Muscle of arm (tissue), 12 donors: ENCODE results near the gene IREB2. TPM values are rescaled to one million over a fixed set of nuclear protein-coding genes. Genes with fewer than 3 reads are reported as not detected.
"Not testable (repeated sequence)": the region's sequence is repeated elsewhere in the genome, so short reads cannot be mapped to it uniquely, and the experiment has no call there.

Experiments
- DNase-seq: peaks from one replicate; pipeline ENCODE4 v3.0.0-alpha.2; 2013
- polyA plus RNA-seq, 12 donors: library from polyadenylated mRNA; unstranded; fragments of 120-200 nt; gene quantifications; one replicate each; pipeline ENCODE4 v1.2.1, GENCODE V29; 2013; ENCODE audit not compliant: insufficient read length in 12 of 12

Gene IREB2
- polyA plus RNA-seq, 12 donors, result 38.3 to 218 (median 46.7) TPM

DNA sequence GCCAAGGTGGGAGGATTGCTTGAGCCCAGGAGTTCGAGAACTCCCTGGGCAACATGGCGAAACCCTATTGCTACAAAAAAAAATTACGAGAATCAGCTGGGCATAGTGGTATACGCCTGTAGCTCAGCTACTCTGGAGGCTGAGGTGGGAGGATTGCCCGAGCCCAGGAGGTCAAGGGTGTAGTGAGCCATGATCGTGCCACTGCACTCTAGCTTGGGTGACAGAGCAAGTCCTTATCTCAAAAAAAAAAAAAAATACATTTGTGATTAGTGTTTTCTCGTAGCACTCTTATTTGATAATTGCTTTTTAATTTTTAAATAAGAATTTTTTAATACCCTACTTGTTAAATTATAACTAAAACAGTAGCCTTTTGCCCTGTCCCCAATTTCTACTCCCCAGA lies 18.4 kb downstream of the IREB2 start:
- DNase-seq, result no peak

DNA sequence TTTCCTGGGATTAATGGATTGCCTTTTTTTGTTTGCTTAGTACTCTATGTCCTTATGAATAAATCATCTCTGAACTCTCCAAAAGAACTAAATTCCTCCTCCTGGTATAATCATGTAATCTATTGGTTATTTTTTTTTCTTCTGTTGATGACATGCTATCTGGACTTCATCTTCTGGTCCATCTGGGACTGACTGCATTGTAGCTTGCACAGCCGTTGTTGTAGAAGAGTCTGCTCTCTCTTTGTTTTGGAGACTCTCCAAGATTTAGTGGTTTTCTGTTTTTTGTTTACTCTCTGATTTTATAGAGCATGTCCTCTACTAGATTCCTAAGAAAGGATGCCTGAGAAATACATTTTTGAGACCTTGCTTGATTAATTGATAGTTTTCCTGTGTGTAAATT lies 19.1 kb downstream of the IREB2 start:
- no peak for DNase-seq

DNA sequence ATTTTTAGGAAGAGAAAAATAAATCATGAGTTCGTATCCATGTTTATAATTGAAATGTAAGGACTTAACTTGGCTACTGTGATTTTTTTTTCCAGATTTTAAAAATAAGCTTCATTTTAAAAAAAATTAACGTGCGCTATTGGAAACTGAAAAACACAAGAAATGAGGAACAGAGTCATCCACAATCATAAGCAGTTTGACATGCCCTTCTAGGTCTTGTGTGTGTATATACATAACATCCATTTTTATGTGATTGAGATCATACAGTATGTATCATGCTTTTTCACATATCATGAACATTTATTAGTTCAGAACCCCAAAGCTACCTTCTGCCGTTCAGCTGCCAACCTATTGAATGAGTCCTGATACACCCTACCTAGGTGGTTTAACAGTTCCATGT lies 22.7 kb downstream of the IREB2 start:
- DNase-seq, result no peak

DNA sequence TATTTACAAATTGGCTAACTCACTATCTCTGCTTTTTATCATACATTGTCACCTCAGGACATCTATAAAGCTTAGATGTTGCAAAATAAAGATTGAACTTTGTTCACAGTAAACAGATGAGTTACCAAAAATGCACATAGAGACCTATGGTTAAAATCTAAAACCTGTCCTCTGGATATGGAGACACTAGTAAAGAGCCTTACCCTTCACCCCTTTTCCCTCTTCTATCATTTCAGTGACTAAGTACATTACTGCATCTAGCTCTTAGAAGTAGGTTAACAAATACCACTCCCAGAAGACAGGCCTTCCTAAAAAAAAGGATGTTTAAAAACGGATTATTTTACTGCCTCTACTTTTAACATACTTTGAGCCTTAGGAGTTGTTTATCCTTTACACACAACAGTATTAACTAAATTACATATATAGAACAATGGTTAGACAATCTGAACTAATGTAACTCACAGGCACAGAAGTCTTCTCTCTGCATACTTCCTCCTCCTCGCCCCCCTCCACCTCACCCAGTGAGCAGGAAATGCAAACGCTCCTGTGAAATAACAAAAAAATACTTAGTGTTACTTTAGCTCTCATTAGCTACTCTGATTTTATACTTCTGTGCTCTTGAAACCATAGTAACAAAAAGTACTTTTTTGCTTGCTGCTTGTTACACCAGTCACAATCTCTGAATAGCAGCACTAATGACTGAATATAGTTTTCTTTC lies 23.3 kb downstream of the IREB2 start:
- DNase-seq, result no peak

DNA sequence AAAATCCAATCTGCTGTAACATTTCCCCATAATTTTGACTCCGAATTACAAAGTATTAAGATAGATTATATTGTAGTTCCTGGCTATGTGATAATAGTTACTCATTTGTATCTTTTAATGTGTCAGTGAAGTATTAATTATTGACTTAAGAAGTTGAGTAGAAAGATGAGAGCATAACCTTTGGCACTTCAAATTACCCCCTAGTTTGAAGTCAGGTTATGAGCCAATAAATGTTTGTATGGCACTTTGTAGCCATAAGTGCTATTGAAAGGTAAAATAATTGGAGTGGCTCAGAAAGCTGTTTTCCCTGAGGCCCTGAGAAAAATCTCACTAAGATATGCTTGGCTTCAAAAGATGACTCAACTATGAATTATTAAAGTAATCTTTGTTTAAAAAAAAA lies 31.0 kb downstream of the IREB2 start:
- DNase-seq, result no peak

DNA sequence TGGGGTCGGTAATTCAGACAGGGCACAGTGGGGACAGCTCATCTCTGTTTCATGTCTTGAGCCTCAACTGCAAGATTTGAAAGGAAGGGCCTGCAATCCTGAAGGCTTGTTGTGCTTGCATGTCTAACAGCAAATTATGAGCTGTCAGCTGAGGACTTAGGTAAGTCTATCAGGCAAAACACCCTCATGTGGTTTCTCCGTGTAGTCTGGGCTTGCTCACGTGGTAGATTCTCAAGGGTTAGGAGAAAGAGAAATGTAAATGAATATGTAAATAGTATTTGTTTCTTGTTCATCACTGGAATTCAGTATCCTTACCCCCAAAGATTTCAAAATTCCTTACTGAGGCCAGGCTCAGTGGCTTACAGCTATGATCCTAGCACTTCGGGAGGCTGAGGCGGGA lies 39.3 kb downstream of the IREB2 start:
- no peak for DNase-seq

DNA sequence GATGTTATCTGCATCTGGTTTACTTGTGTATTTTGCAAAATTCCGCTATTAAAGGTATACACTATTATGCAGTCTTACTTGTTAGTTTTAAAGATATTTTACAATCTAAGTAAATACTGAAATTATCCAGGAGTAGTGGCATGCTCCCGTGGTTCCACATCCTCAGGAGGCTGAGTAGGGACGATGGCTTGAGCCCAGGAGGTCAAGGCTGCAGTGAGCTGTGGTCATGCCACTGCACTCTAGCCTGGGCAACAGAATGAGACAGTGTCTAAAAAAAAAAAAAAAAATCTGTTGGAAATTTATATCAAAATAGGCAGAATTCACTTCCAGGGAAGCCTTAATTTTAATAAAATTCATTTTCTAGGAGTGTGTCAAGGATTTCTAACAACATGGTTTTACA lies 41.6 kb downstream of the IREB2 start:
- DNase-seq, result no peak

DNA sequence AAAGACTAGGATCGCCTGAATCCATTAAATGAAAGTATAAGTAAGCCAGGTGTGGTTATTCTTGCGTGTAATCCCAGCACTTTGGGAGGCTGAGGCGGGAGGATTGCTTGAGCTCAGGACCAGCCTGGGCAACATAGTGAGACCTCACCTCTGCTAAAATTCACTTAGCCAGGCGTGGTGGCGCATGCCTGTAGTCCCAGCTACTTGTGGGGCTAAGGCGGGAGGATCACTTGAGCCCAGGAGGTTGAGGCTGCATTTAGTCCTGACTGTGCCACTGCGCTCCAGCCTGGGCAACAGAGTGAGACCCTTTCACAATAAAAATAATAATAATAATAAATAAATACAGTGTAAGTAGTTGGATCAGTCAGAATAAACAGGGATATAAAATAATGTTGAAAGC lies 43.9 kb downstream of the IREB2 start:
- no peak for DNase-seq

DNA sequence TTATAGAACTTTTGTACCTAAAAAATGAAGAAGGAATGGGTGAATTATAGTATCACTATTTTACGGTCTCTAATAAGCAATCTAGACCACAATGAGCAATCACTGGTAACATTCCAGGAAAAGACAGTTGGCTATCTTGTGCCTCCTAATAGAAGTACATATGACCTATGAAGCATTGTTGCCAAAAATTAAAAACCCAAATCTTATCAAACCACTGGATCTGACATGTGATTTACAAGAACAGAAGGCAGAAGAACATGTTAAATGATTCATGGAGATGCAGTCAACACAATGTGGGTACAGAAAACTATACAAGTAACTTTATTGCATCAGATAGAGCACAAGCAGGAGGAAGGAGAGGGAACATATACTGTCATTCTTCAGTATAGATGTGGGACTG lies 54.9 kb downstream of the IREB2 start:
- DNase-seq, result no peak

DNA sequence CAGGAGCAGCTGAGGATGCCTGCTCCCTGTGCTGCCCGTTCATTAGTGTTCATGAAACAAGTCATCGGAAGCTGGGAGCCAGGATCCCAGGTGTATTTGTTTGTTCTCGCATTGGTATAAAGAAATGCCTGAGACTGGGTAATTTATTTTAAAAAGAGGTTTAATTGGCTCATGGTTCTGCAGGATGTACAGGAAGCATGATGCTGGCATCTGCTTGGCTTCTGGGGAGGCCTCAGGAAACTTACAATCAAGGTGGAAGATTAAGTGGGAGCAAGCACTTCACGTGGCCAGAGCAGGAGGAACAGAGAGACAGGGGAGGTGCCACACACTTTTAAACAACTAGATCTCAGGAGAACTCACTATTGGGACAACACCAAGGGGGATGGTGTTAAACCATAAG lies 63.8 kb downstream of the IREB2 start:
- DNase-seq, result no peak

DNA sequence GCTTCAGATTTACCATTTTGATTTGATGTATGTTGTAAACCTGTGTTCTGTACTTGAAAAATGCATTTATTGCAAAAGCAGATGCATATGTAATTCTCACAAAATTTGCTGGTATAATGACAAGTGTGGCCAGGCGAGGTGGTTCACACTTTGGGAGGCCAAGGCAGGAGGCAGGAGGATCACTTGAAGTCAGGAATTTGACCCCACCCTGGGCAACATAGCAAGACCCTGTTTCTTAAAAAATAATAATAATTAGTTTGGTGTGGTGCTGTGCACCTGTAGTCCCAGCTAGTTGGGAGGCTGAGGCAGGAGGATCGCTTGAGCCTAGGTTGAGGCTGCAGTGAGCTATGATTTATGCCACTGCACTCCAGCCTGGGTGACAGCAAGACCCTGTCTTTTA lies 64.6 kb downstream of the IREB2 start:
- DNase-seq, result no peak

DNA sequence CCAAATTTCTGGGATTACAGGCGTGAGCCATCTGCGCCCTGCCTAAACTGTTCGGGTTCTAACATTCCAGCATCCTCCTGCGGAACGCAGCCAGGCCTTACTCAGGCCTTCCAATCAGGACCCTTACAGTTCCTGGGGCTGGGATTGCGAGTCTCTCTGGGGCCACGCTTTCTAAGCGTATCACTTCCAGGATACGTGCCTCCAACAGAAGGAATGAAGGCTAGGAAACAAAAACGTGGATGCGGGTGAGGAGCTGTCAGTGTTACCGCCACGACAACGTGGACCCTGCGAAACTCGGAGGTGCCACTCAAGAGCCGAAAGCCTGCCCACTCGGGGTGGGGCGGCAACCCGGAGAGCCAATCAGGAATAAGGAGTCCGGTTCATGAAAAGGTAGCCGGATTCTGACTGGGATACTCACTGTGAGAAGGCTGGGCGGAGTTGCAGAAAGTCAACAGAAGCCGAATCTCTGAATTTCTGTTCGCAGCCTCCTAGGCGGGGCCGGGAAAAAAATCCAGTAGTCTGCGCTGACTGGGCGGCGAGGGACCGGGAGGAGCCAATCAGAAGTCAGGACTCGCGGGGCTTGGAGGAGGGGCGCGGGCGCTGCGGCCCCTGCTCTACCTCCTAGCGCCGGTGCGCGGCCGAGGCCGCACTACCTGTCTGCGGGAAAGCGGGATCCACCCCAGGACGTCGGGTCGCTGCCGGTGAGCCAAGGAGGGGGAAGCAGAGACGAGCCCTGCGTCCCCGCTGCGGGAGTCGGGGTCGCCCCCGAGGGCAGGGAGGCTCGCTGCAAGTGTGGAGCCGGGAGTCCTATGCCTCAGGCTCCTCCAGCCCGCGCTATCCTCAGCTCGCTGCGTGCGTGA lies 69.2 kb downstream of the IREB2 start, which contains the start of gene HYKK:
TSS of gene HYKK (plus strand) at position 607 of the 860 bp plus-strand sequence. CDS start 5,512 bp downstream, outside the sequence.
- peak; percentile 95 for DNase-seq

DNA sequence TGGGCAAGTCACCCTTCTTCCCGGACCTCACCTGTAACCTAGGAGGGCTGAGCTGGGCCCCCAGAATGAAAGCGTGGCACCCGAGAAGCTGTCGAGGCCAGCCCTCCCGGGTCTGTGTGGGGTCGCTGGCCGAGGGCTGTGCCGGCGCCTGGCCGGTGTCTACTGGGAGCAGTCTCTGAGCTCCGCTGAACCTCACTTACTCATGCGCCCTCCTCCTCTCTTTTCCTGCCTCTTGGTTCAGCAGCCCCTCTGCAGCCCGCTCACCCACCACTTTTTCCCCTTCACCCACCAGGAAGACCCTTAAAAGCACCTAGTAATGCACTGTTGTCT lies 69.8 kb downstream of the IREB2 start:
- DNase-seq, result no peak

DNA sequence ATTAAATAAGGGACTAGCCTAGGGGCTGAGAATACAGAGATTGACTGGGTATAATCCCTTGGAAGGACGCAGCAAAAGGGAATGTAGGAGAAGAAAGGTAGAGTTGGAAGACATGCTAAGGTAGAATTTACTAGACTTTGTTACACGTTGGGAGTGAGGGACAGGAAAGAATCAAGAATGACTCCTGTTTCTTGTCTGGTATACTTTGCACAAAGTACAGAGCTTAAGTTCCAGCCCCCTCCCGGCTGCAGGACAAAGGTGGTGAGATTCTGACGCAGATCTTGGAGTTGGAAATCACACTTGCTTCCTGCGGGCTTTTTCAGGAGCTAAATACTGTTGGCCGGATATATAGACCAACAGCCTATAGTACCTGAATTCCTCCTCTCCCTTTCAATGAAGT lies 70.3 kb downstream of the IREB2 start:
- DNase-seq, result no peak

DNA sequence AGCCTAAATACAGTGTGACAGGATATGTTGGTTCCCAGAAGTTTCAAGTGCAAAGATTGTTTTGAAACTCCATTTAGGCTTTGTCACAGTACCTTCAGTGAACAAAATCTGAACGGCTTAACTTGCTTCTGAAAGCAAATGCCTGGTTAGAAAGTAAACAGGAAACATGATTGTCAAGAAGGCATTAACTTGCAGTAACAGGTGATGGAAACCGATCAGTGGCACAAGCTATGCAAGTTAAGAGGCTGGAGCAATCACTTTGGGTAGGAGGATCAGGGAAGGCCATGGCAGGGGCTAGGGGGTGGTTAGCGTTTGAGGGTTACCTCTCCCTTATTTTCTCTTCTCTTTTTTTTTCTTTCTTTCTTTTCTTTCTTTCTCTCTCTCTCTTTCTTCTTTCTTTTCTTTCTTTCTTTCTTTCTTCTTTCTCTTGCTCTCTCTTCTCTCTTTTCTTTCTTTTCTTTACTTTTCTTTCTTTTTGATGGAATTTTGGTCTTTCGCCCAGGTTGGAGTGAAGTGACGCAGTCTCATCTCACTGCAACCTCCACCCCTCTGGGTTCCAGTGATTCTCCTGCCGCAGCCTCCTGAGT lies 71.8 kb downstream of the IREB2 start:
- no peak for DNase-seq

DNA sequence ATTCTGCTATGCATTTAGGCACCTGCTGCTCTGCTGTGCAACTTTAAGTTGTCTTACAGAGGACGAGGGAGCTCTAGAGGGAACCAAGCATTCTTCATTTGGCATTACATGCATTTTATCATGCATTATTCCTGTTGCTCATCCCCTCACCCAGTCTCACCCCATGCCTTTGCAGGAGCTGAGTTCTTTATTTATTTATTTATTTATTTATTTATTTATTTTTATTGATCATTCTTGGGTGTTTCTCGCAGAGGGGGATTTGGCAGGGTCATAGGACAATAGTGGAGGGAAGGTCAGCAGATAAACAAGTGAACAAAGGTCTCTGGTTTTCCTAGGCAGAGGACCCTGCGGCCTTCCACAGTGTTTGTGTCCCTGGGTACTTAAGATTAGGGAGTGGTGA lies 82.0 kb downstream of the IREB2 start:
- not testable (repeated sequence) for DNase-seq

DNA sequence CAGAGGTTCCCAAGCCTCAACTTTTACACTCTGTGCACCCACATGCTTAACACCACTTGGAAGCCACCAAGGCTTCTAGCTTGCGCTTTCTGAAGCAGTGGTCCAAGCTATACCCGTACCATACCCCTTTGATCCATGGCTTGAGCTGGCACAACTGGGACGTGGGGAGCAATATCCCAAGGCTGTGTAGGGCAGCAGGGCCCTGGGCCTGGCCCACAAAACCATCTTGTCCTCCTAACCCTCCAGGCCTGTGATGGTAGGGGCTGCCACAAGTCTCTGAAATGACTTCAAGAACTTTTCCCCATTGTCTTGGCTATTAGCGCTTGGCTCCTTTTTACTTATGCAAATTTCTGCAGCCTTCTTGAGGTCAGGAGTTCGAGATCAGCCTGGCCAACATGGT lies 86.2 kb downstream of the IREB2 start:
- no peak for DNase-seq

DNA sequence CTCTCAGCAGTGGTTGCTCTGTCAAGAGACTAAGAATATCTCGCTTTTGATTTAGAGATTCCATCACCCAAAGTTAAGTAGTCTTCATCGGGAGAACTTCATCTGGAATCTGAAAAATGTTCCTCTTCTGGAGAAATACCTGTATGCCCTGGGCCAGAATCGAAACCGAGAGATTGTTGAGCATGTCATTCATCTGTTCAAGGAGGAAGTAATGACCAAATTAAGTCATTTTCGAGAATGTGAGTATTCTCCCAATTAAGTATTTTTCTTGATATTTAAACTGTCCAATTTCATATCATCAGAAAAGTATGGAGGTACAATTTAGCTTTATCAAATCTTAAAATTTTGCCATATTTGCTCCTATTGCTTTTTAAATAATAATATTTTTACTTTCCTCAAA lies 89.3 kb downstream of the IREB2 start:
- no peak for DNase-seq

DNA sequence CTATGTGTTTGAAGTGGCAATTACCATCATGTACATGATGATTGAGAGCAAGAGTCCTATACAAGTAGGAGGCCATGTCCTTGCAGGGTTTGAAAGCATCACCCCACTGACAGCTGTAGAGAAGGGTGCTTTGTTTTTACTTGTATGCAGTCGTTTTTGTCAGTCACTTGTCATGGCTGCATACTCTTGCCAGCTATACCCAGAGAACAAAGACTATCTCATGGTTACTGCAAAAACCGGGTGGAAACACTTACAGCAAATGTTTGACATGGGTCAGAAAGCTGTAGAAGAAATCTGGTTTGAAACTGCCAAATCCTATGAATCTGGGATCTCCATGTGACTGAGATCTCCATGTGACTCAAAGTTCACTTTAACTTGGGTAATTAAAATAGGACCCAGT lies 95.3 kb downstream of the IREB2 start:
- no peak for DNase-seq

DNA sequence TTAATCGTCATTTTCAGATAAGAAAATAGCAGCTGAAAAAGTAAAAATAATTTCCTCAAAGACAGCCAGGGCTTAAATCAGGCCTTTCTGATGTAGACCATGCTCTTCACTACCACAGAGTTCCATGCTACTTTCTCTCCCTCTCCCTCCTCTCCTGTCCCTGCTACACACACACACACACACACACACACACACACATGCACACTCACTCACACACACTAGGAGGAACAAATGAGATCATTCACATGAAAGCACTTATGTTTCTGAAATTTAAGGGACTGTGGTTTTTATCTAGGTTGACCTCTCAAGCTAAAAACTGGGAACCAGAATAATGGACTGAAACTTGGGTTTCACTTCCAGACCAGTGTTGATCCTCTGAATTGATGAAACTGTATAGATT lies 98.1 kb downstream of the IREB2 start:
- DNase-seq, result no peak

DNA sequence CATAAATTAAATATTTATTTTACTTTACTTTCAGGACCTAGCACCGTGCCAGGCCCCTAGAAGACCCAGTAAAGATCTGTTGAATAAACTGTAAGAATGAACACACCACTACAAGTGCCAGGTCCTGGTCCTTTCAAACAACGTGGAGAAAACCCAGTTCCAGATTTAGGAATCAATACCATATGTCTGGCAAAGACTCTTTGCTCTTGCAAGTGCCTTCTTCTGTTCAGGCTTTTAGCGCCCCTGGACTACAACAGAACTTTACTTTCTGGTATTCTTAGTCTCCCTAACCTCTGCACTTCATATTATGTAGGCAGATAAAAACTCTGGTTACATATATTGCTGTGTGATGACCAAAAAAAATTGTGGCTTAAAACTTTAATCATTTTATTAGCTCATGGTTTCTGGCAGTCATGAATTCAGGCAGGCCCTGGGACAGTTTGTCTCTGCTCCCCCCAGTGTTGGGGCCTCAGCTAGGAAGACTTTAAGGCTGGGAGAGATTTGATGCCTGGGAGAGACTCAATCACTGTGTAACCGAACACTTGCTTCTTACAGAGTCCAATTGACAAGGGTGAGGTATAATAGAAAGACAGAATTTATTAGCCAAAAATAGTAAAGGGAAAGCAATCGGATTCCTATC lies 99.4 kb downstream of the IREB2 start:
- DNase-seq, result peak; percentile 55

DNA sequence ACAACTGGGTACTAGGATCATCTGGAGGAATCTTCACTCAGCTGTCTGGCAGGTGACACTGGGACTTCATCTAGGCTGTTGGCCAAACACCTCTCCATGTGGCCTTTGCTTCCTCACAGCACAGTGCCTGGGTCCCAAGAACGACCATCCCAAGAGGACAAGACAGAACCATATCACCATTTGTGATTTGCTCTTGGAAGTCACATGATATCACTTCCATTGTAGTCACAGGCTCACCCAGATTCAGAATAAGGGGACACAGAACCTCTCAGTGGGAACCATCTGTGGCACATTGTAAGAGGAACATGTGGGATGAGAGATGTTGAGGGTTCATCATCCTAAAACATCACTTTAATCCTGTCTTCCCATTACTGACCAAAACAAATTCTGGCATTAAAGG lies 100.3 kb downstream of the IREB2 start:
- no peak for DNase-seq
